Activated T-helper 17 cell treated with anti-CD3 and anti-CD28 coated beads, Interleukin-2, amount 50 U/mL, for 72 hours (primary cell): ENCODE data around the gene TPH1. TPM values are rescaled to one million over a fixed set of nuclear protein-coding genes. Genes with fewer than 3 reads are reported as not detected.

ENCODE experiments used
- ATAC-seq: fragments of 150-1000 bp; cut with Tn5 transposase; replicated peaks from 2 replicates; pipeline ENCODE4 v1.10.0; 2021; ENCODE audit warnings: mild to moderate bottlenecking, moderate library complexity
- H3K27ac Mint-ChIP-seq: one replicate; pipeline ENCODE4 v1.8.0; 2022; ENCODE audit warnings: mixed read lengths
- H3K27me3 Mint-ChIP-seq: one replicate; pipeline ENCODE4 v1.8.0; 2022; ENCODE audit warnings: mixed read lengths
- H3K36me3 Mint-ChIP-seq: one replicate; pipeline ENCODE4 v1.8.0; 2022; ENCODE audit warnings: low read depth, mild to moderate bottlenecking, mixed read lengths
- H3K4me1 Mint-ChIP-seq: one replicate; pipeline ENCODE4 v1.8.0; 2022; ENCODE audit warnings: mixed read lengths
- H3K4me3 Mint-ChIP-seq: one replicate; pipeline ENCODE4 v1.8.0; 2022; ENCODE audit warnings: mild to moderate bottlenecking, mixed read lengths
- H3K9me3 Mint-ChIP-seq: one replicate; pipeline ENCODE4 v1.8.0; 2022; ENCODE audit warnings: mixed read lengths
- total RNA-seq, 2 donors: library from RNA; stranded (reverse); gene quantifications; one replicate each; pipeline ENCODE4 v1.2.3, GENCODE V29; 2022

The TPH1 gene
- total RNA-seq, result under 1 TPM; 0.19 to 0.24 TPM

DNA sequence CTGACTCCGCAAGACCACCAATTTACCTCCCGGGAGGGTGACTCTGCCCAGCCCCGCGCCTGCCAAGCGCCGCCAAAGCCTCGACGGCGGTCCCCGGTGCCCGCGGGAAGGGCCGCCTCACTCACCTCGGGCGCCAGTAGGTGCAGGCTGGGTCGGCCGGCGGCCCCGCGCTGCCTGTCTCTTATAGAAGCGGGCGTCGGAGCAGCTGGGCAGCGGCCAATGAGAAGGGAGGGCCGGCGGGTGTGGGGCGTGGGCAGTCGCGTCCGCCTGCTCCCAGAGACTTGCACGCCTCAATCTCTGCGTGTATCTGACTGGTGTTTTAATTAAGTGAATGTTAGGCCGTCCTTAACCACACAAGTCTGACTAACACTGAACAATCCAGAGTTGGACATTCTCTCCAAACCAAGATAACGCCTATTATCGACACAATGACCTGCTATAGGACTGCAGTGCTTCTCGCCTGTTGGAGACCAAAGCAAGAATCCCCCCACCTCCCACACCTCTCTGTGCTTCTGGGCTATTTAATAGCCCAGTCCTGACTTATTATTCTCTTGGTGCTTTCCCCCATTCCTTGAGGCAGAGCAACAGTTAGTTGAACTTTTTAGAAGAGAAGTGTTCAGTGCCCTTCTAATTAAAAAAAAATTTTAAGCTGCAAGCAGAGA is at the start of gene TPH1:
Gene TPH1, minus strand, starts transcription at position 154 of the 662 bp plus-strand sequence. CDS start 5,507 bp downstream, outside the sequence.
- Mint-ChIP-seq H3K4me1 (no peaks in the 10 kb centered on the region), H3K9me3 (no peaks in the 10 kb centered on the region), H3K27me3 (peaks cover 41% of the 10 kb centered on the region), H3K4me3 (no peak within 1 kb of the TSS), H3K27ac (no peak within 1 kb of the TSS), H3K36me3 (no peaks in the 10 kb centered on the region)
- ATAC-seq, result no peak

DNA sequence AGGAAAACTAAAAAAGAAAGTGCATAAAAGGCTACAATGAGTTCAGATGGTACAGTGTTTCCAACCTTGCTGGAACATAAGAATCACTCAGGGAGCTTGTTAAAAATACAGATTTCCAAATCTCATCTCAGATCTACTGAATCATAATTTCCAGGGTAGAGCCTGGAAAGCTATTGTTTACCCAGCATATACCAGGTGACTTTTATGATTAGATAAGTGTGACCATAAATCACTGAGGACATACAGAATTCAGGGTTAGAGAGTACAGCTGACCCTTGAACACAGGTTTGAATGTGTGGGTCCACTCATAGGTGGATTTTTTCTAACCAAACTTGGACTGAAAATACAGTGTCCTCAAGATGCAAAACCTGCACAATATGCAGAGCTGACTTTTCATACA is 47.9 kb upstream of the TPH1 start:
- Mint-ChIP-seq H3K36me3 (peaks cover 78% of the 10 kb centered on the region), H3K27ac (no peak overlapping the region), H3K4me3 (no peak overlapping the region), H3K9me3 (no peaks in the 10 kb centered on the region), H3K27me3 (no peaks in the 10 kb centered on the region), H3K4me1 (no peaks in the 10 kb centered on the region)
- ATAC-seq, result no peak

DNA sequence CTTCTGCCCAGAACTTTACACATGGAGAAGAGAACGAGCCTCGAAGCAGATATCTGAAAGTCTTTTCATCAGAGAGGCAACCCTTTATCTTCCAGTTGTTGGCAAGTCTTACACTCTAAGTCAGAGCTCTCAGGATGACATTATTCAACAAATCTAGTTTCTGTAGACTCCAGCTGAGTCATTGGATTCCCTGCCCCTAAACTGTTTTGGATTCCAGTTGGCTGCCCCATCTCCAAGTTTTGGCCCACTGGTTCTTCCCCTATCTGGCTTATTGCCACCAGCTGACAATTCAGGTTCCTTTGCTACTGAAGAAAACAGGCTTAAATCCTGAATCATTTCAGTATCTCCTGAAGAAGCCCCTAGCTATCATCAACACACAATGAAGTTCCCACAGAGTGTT is 45.7 kb upstream of the TPH1 start:
- no peaks in the 10 kb centered on the region for H3K27me3 Mint-ChIP-seq
- no peaks in the 10 kb centered on the region for H3K9me3 Mint-ChIP-seq
- H3K4me1 Mint-ChIP-seq, result no peaks in the 10 kb centered on the region
- H3K4me3 Mint-ChIP-seq, result no peak overlapping the region
- H3K36me3 Mint-ChIP-seq, result peaks cover 90% of the 10 kb centered on the region
- no peak for ATAC-seq
- H3K27ac Mint-ChIP-seq, result no peak overlapping the region

DNA sequence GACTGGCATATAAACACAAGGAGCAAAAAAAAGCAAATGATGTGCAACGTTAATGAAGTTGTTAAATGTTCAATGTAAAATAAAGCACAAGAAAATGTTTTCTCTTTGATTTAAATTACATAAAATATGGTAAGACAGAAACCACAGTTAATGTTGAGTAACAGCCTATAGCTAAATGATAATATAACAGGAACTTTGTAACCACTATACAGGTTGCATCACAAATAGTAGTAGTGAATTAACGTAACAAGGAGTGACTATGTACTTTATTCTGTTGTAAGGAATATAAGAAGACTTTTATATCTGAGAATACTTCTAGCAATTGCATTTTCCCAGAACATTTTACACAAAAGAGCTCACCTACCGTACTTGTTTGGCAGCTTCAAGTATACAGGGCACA is 42.9 kb upstream of the TPH1 start:
- Mint-ChIP-seq H3K4me3 (no peak overlapping the region), H3K4me1 (no peaks in the 10 kb centered on the region), H3K27ac (peak overlapping the region; percentile 28), H3K36me3 (peaks cover 98% of the 10 kb centered on the region), H3K27me3 (no peaks in the 10 kb centered on the region), H3K9me3 (no peaks in the 10 kb centered on the region)
- ATAC-seq, result no peak

DNA sequence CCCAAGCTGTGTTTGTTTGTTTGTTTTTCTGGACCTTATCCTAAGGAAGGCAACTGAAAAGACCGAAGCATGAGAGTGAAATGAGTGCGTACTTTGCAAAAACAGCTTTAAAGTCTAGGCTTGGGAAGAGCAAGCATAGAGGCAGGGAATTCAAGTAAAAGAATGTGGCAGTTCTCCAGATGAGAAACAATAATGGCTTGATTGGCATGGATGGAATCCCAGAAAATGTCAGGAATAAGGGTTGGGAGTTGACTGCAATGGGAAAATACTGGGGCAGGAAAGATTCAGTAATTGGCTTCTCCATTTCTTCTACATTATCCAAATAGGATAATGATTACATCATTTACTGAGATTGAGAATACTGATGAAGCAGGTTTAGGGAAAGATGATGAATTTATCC is 42.3 kb upstream of the TPH1 start:
- peaks cover 98% of the 10 kb centered on the region for H3K36me3 Mint-ChIP-seq
- H3K4me1 Mint-ChIP-seq, result no peaks in the 10 kb centered on the region
- ATAC-seq, result no peak
- H3K27ac Mint-ChIP-seq, result no peak overlapping the region
- H3K9me3 Mint-ChIP-seq, result no peaks in the 10 kb centered on the region
- H3K27me3 Mint-ChIP-seq, result no peaks in the 10 kb centered on the region
- H3K4me3 Mint-ChIP-seq, result no peak overlapping the region

DNA sequence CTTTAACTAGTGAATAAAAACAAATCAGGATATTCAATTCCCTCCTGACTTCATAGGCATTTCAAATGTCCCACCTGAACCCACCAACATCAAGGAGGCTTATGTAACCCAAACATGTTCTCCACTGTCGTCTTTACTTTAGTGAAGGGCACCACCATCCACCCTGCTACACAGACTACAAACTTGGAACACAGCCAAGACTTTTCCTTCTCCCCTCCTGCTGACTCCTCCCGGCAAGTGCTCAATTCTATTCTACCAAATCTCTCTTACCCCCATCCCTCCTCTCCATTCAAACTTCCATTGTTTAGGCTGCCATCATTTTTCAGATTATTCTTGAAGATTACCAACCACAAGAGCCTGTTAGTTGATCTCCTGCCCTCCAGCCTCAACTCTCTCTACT is 35.5 kb upstream of the TPH1 start:
- Mint-ChIP-seq H3K9me3 (no peaks in the 10 kb centered on the region), H3K27me3 (no peaks in the 10 kb centered on the region), H3K27ac (peak overlapping the region; percentile 64), H3K4me3 (no peak overlapping the region), H3K4me1 (no peaks in the 10 kb centered on the region), H3K36me3 (peaks cover 77% of the 10 kb centered on the region)
- ATAC-seq, result no peak

DNA sequence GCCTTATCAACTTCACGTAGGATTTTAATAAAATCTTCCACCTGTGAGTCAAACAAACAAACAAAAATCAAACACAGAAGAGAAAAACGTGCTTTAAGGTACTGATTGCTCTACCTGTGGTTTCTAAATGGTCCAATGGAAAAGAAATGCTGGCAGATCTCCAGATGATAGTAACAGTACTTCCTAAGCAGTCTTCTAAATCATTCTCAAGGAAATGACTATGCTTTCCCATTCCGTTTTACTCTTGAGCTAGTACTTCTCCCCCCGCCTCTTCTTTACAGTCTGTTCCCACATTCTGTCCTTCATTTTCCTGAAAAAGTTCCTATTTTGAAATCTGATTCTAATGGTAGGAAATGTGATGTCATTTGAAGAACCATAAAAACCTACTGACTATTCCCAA is 34.4 kb upstream of the TPH1 start:
- H3K27ac Mint-ChIP-seq, result no peak overlapping the region
- no peak for ATAC-seq
- no peaks in the 10 kb centered on the region for H3K4me1 Mint-ChIP-seq
- no peaks in the 10 kb centered on the region for H3K27me3 Mint-ChIP-seq
- peaks cover 66% of the 10 kb centered on the region for H3K36me3 Mint-ChIP-seq
- H3K9me3 Mint-ChIP-seq, result no peaks in the 10 kb centered on the region
- no peak overlapping the region for H3K4me3 Mint-ChIP-seq

DNA sequence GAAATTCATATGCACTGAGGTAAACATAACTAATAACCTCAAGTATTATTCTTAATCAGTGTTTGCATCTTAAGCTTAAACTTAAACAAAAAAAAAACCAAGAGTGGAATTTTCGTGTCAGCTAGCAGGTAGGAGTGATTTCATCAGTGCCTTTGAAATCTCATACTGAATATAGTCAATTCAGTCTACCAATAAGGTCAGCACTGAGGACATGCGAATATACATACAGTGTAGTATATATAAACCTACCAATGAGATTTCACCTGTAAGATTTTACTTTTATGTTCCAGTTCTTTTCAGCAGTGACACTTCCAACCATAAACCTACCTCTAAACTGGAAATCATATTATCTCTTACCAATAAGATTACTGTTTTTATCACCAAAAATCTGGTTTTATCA is 32.8 kb upstream of the TPH1 start:
- Mint-ChIP-seq H3K36me3 (peaks cover 51% of the 10 kb centered on the region), H3K9me3 (no peaks in the 10 kb centered on the region), H3K4me1 (no peaks in the 10 kb centered on the region), H3K27ac (no peak overlapping the region), H3K27me3 (no peaks in the 10 kb centered on the region), H3K4me3 (no peak overlapping the region)
- ATAC-seq, result no peak

DNA sequence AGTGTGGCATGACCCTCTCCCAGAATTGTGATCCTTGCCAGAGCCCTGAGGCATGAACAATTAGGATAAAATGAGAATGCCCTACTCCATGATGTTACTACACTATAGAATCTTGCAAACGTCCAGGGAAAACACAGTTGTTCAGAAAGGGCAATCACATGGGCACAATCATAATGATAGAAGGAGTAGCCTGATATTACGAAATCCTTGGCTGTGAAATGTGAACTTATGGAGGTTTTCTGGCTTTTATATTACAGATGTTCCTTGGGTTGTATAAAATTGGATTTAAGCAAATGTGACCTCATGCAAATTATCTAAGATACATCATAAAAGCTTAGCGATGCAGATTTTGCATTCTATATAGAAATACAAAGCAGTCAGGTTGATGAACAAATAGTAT is 29.4 kb upstream of the TPH1 start:
- H3K27ac Mint-ChIP-seq, result no peak overlapping the region
- no peaks in the 10 kb centered on the region for H3K9me3 Mint-ChIP-seq
- H3K4me1 Mint-ChIP-seq, result no peaks in the 10 kb centered on the region
- no peaks in the 10 kb centered on the region for H3K27me3 Mint-ChIP-seq
- no peak overlapping the region for H3K4me3 Mint-ChIP-seq
- H3K36me3 Mint-ChIP-seq, result peaks cover 17% of the 10 kb centered on the region
- ATAC-seq, result no peak

DNA sequence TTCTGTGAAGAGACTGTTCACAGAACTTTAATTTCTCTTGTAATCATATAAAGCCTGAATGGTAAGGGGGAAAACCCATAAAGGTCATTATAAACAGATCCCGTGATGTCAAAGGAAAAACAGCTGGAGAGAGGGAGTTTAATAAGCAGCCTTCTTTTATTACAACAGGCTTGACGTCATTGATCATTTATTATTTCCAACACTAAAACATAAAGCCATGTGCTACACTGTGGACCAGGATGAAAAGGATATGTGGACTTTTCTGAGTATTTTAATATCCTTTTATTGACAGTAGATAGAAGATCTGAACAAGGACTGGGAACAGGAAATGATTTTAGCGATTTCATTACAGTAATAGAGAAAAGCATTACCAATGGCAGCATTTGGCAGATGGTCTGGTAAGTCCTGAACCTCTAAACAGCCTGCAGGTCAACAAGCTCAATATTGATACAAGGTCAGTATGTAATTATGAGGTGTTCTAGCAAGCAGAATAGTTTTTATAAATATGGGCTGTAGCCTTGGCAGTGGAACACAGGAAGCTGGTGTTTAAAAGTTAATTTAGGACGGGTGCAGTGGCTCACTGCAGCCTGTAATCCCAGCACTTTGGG is 25.1 kb upstream of the TPH1 start:
- Mint-ChIP-seq H3K9me3 (no peaks in the 10 kb centered on the region), H3K27me3 (no peaks in the 10 kb centered on the region), H3K4me3 (no peak overlapping the region), H3K27ac (peak overlapping the region; percentile 43), H3K4me1 (no peaks in the 10 kb centered on the region), H3K36me3 (no peaks in the 10 kb centered on the region)
- ATAC-seq, result no peak

DNA sequence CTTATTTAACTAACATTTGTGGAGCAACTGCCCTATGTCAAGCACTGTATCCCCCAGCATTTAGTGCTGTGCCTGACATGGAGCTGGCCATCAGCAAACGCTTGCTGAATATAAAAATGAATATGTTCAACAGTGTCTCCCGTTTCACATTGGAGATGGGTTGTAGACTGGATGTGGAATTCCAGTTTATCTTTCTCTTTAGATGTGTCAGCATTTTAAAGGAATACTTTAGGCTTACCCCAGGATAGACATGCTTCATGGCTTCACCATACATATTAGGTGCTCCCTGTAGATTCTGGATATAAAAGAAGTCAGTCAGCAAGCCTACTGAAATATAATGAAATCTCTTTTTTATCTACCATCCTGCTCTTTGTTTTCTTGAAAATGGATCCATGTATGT is 21.3 kb upstream of the TPH1 start:
- Mint-ChIP-seq H3K27me3 (no peaks in the 10 kb centered on the region), H3K27ac (no peak overlapping the region), H3K36me3 (no peaks in the 10 kb centered on the region), H3K4me3 (no peak overlapping the region), H3K9me3 (no peaks in the 10 kb centered on the region), H3K4me1 (no peaks in the 10 kb centered on the region)
- ATAC-seq, result no peak

DNA sequence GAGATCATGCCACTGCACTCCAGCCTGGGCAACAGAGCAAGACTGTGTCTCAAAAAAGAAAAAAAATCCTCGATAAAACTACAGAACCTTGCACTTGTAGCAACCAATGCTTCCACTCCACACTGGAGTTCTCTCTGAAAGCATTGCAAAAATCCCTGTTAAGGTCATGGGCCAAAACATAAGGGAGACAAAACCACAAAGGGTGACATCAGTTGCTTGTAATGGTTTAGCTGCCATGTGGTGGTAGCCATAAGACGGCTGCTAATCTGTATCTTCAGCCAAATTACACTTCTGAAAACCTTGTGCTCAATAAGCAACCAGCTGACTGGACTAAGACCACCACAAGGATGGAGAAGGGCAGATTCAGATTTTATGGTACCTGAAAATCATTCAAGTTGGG is 20.6 kb upstream of the TPH1 start:
- no peak for ATAC-seq
- no peak overlapping the region for H3K27ac Mint-ChIP-seq

DNA sequence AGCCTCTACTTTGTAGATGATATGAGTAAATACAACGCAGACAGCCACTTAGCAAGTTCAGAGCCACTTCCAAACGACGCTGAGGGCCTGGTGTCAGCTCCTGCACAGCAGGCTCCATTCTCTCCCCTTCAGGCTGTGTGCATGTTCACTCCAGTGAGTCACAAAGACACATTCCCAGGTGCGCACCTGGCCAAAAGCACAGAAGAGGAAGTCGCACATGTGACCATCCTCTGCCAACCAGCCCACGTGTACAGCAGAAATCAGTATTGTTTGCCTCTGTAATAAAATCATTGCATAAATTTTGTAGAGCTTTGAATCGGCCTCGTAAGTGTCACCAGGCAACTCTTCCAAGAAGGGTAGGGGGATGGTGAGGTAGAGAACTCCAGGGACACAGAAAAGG is 19.5 kb upstream of the TPH1 start:
- no peak overlapping the region for H3K27ac Mint-ChIP-seq
- no peaks in the 10 kb centered on the region for H3K4me1 Mint-ChIP-seq
- H3K27me3 Mint-ChIP-seq, result no peaks in the 10 kb centered on the region
- H3K36me3 Mint-ChIP-seq, result no peaks in the 10 kb centered on the region
- no peak for ATAC-seq
- no peaks in the 10 kb centered on the region for H3K9me3 Mint-ChIP-seq
- H3K4me3 Mint-ChIP-seq, result no peak overlapping the region

More for the DNA sequence above, 20.6 kb upstream of the TPH1 start:
- H3K4me1 Mint-ChIP-seq, result no peaks in the 10 kb centered on the region
- no peaks in the 10 kb centered on the region for H3K9me3 Mint-ChIP-seq
- no peak overlapping the region for H3K4me3 Mint-ChIP-seq
- no peaks in the 10 kb centered on the region for H3K27me3 Mint-ChIP-seq
- H3K36me3 Mint-ChIP-seq, result no peaks in the 10 kb centered on the region

DNA sequence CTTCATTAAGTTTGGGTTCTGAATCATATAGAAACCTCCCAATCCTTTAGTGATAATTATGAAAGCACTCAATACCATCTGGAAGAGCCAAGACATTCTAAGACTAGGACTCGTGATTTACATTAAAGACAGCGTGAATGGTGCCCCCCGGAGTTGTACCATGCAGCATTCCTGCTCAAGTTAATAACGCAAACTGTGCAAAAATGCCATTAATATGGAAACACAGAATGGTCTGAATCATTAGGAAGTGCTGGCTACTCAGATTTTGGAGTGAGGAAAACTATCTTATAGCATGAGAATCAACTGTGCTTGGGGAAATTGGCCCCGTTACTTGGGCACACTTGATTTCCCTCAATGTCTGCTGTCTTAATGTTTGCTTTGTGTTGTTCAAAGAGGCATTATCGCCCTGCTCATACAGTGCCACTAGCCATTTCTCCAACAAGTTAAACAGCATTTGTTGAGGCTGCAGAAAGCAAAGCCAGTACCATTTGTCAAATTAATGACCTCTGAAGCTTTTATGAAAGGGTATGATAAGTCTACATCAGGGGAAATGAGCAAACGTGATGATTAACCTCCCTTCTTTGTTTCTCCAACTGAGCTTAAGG is 18.5 kb upstream of the TPH1 start:
- no peaks in the 10 kb centered on the region for H3K27me3 Mint-ChIP-seq
- H3K9me3 Mint-ChIP-seq, result no peaks in the 10 kb centered on the region
- H3K4me1 Mint-ChIP-seq, result no peaks in the 10 kb centered on the region
- no peak overlapping the region for H3K4me3 Mint-ChIP-seq
- no peak overlapping the region for H3K27ac Mint-ChIP-seq
- ATAC-seq, result no peak
- no peaks in the 10 kb centered on the region for H3K36me3 Mint-ChIP-seq

DNA sequence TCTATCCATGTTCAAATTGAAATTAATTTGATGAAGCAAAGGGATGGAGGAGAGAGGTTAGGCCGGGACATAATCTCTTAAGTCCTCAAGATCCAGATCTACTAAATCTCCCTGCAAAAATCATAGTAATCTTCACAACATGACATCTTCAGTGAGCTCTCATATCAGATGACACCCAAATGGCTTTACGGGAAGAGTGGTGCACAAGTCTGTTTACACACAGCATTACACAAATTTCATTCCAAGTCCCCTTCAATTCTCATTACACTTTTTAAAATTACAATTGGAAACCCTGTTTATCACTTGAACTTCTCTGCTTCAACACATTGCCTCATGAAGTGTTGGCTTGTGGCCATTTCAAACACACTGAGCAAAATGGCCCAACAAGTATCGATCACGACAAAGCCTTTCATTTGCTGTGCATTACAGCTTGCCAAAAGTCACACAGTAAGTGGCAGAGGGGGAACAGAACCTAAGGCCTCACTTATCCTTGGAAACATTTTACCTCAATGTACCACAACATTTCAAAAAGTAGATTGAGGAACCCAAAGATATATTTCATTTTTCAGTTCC is 17.9 kb upstream of the TPH1 start:
- ATAC-seq, result no peak
- Mint-ChIP-seq H3K4me1 (no peaks in the 10 kb centered on the region), H3K27me3 (no peaks in the 10 kb centered on the region), H3K36me3 (no peaks in the 10 kb centered on the region), H3K27ac (no peak overlapping the region), H3K9me3 (no peaks in the 10 kb centered on the region), H3K4me3 (no peak overlapping the region)
